ENCODE data around the gene NFAM1. TPM values are rescaled to one million over a fixed set of nuclear protein-coding genes. Genes with fewer than 3 reads are reported as not detected.

Gene NFAM1
- total RNA-seq, 1 experiment from 2014 or later: 0.12 TPM

DNA sequence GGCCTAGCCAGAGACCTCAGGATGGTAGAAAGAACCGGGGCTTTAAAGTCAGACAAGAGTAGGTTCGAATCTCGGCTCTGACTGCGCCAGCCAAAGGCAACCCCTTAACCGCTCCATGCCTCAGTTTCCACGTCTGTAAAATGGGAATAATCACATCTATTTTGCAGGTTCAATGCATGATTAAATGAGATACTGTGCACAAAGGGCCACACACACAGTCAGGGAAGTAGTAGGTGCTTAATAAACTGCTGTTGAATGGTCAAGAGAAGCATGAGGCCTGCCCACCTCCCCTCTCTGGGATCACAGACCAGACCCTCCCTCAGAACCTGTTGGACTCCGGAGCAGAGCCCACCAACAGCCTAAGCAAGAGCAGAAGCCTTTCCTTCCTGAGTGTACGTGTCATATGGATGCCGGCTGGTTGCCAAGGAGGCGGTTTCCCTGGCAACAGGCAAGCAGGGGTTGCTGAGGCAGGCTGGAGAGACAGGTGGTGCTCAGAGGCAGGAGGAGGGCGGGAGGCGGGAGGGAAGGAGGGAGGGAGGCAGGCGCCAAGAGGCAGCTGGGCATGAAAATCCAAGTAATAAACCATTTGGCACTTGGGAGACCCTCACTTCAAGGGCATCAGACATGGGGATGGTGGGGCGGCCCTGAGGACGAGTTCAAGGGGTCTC, 43.9 kb downstream of the NFAM1 start:
- Histone ChIP-seq H3K9ac (ENCODE audit: low read length) (no peak overlapping the region), H2AFZ (ENCODE audit: low read depth, low read length, poor library complexity, severe bottlenecking) (no peak overlapping the region), H3K4me1 (ENCODE audit: control insufficient read depth in 1 of 2, insufficient read depth in 2 of 2, low read length in 2 of 2) (peaks cover 0 to 4% of the 10 kb centered on the region in 2 experiments; a peak in 1 of 4 replicates), H3K4me3 (replicated peaks in 1 of 2; ENCODE audit: low read depth in 1 of 2, low read length in 2 of 2) (no peak overlapping the region), H4K20me1 (ENCODE audit: insufficient read depth) (no peaks in the 10 kb centered on the region), H3K27ac (ENCODE audit: low read depth, low read length) (no peak overlapping the region), H3K9me3 (ENCODE audit: control insufficient read depth in 1 of 2, insufficient read depth in 1 of 2, low read depth in 1 of 2, low read length in 2 of 2) (no peaks in the 10 kb centered on the region), H3K9me2 (ENCODE audit: insufficient read depth) (no peaks in the 10 kb centered on the region), H3K27me3 (ENCODE audit: insufficient read depth, low read length) (no peaks in the 10 kb centered on the region), H3K36me3 (ENCODE audit: control insufficient read depth in 1 of 2, insufficient read depth in 2 of 2, low read length in 2 of 2) (no peaks in the 10 kb centered on the region), H3K79me2 (ENCODE audit: insufficient read depth, low read length) (no peaks in the 10 kb centered on the region), H3K4me2 (ENCODE audit: low read length) (no peak overlapping the region)
- intact Hi-C loops (cut with micrococcal nuclease): no loop called here
- ATAC-seq: peak; percentile 38; the same call in 1 of the 2 replicates
- no TSS peak for BruUV-seq (replicated peaks)
- ChIA-PET POLR2A (no interaction called here), RAD21 (ENCODE audit: low non-redundant PET in 1 of 2, low total read pairs in 2 of 2, uncharacterized antibody in 2 of 2, unreplicated experiment in 2 of 2) (no interaction called here), CTCF (no interaction called here)
- no peak for TF ChIP-seq FOSL1 (IDR thresholded peaks at IDR 0.05; ENCODE audit: low read depth)
- TF ChIP-seq, protein P1, sequence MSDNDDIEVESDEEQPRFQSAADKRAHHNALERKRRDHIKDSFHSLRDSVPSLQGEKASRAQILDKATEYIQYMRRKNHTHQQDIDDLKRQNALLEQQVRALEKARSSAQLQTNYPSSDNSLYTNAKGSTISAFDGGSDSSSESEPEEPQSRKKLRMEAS (IDR thresholded peaks at IDR 0.05): no peak
- TF ChIP-seq ZFX (IDR thresholded peaks at IDR 0.05): no peak
- no peak for TF ChIP-seq SP1 (IDR thresholded peaks at IDR 0.05; ENCODE audit: low read depth)
- no peak for TF ChIP-seq CBX3 (IDR thresholded peaks at IDR 0.05; ENCODE audit: low read depth)
- no peak for TF ChIP-seq EGR1 (IDR thresholded peaks at IDR 0.05; ENCODE audit: low read depth)
- TF ChIP-seq JUND (IDR thresholded peaks at IDR 0.05): no peak
- TF ChIP-seq, protein P2, sequence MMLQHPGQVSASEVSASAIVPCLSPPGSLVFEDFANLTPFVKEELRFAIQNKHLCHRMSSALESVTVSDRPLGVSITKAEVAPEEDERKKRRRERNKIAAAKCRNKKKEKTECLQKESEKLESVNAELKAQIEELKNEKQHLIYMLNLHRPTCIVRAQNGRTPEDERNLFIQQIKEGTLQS (IDR thresholded peaks at IDR 0.05): no peak
- DNase-seq (ENCODE audit: low read depth, low spot score): no peak

DNA sequence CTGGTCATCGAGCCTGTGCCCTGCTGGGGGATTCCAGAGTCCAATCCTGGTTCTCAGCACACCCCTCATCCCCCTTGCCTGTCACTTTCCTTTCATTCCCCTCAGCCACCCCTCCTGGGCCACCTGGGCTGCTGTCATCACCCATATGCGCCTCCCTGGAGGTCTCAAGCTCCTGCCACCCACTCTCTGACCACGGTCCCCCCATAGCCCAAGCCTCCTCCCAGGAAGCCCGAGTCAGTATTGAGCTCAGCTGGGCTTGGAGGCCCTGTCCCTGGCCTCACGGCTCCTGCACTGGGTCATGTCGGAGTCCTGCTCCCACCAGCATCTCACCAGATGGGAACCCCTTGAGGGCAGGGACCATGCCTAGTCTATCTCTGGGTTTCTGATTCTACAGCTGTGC, 44.6 kb downstream of the NFAM1 start:
- BruUV-seq (replicated peaks): no TSS peak
- Histone ChIP-seq H3K4me1 (ENCODE audit: control insufficient read depth in 1 of 2, insufficient read depth in 2 of 2, low read length in 2 of 2) (0 out of 4 replicates have a peak, but pooled peaks cover 0 to 4% of the 10 kb centered on the region in 2 experiments), H4K20me1 (ENCODE audit: insufficient read depth) (no peaks in the 10 kb centered on the region), H3K4me2 (ENCODE audit: low read length) (no peak overlapping the region), H3K9me2 (ENCODE audit: insufficient read depth) (no peaks in the 10 kb centered on the region), H3K27me3 (ENCODE audit: insufficient read depth, low read length) (no peaks in the 10 kb centered on the region), H3K9me3 (ENCODE audit: control insufficient read depth in 1 of 2, insufficient read depth in 1 of 2, low read depth in 1 of 2, low read length in 2 of 2) (no peaks in the 10 kb centered on the region), H3K9ac (ENCODE audit: low read length) (no peak overlapping the region), H2AFZ (ENCODE audit: low read depth, low read length, poor library complexity, severe bottlenecking) (no peak overlapping the region), H3K36me3 (ENCODE audit: control insufficient read depth in 1 of 2, insufficient read depth in 2 of 2, low read length in 2 of 2) (no peaks in the 10 kb centered on the region), H3K4me3 (replicated peaks in 1 of 2; ENCODE audit: low read depth in 1 of 2, low read length in 2 of 2) (no peak overlapping the region), H3K79me2 (ENCODE audit: insufficient read depth, low read length) (no peaks in the 10 kb centered on the region), H3K27ac (ENCODE audit: low read depth, low read length) (no peak overlapping the region)
- RAD21 ChIA-PET (ENCODE audit: low non-redundant PET in 1 of 2, low total read pairs in 2 of 2, uncharacterized antibody in 2 of 2, unreplicated experiment in 2 of 2): no interaction called here
- intact Hi-C loops (cut with micrococcal nuclease): no loop called here
- 0 out of 2 replicates have a peak, but pooled peaks have one; percentile 17 for ATAC-seq
- CTCF ChIA-PET: no interaction called here
- POLR2A ChIA-PET: no interaction called here
- DNase-seq (ENCODE audit: low read depth, low spot score): no peak
- TF ChIP-seq ELF1 (IDR thresholded peaks at IDR 0.05; ENCODE audit: borderline replicate concordance, low read depth): no peak
- TF ChIP-seq, protein P1 (IDR thresholded peaks at IDR 0.05): no peak
- TF ChIP-seq SIN3A (IDR thresholded peaks at IDR 0.05; ENCODE audit: low read depth): no peak
- TF ChIP-seq TCF7L2 (IDR thresholded peaks at IDR 0.05; ENCODE audit: borderline replicate concordance, extremely low read depth, insufficient read depth, insufficient read length): no peak
- TF ChIP-seq, protein P3, sequence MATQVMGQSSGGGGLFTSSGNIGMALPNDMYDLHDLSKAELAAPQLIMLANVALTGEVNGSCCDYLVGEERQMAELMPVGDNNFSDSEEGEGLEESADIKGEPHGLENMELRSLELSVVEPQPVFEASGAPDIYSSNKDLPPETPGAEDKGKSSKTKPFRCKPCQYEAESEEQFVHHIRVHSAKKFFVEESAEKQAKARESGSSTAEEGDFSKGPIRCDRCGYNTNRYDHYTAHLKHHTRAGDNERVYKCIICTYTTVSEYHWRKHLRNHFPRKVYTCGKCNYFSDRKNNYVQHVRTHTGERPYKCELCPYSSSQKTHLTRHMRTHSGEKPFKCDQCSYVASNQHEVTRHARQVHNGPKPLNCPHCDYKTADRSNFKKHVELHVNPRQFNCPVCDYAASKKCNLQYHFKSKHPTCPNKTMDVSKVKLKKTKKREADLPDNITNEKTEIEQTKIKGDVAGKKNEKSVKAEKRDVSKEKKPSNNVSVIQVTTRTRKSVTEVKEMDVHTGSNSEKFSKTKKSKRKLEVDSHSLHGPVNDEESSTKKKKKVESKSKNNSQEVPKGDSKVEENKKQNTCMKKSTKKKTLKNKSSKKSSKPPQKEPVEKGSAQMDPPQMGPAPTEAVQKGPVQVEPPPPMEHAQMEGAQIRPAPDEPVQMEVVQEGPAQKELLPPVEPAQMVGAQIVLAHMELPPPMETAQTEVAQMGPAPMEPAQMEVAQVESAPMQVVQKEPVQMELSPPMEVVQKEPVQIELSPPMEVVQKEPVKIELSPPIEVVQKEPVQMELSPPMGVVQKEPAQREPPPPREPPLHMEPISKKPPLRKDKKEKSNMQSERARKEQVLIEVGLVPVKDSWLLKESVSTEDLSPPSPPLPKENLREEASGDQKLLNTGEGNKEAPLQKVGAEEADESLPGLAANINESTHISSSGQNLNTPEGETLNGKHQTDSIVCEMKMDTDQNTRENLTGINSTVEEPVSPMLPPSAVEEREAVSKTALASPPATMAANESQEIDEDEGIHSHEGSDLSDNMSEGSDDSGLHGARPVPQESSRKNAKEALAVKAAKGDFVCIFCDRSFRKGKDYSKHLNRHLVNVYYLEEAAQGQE (IDR thresholded peaks at IDR 0.05; ENCODE audit: low read depth): no peak
- no peak for TF ChIP-seq EGR1 (IDR thresholded peaks at IDR 0.05; ENCODE audit: low read depth)
- TF ChIP-seq FOSL1 (IDR thresholded peaks at IDR 0.05; ENCODE audit: low read depth): no peak
- TF ChIP-seq SP1 (IDR thresholded peaks at IDR 0.05; ENCODE audit: low read depth): no peak
- no peak for TF ChIP-seq YY1 (IDR thresholded peaks at IDR 0.05; ENCODE audit: extremely low read depth, insufficient replicate concordance, low read depth, low read length)
- no peak for TF ChIP-seq POLR2AphosphoS5 (IDR thresholded peaks at IDR 0.05; ENCODE audit: low read depth, low read length)
- no peak for TF ChIP-seq CEBPB (IDR thresholded peaks at IDR 0.05; ENCODE audit: low read depth)
- TF ChIP-seq CBX3 (IDR thresholded peaks at IDR 0.05; ENCODE audit: low read depth): no peak
- TF ChIP-seq POLR2A (IDR thresholded peaks at IDR 0.05; ENCODE audit: borderline replicate concordance, extremely low read depth, insufficient read depth, insufficient read length): no peak
- no peak for TF ChIP-seq JUND (IDR thresholded peaks at IDR 0.05)
- TF ChIP-seq ZNF274 (IDR thresholded peaks at IDR 0.05; ENCODE audit: low read depth, low read length): no peak
